Stomach (tissue), 9 donors: ENCODE measurements around the gene EHD2. TPM values are rescaled to one million over a fixed set of nuclear protein-coding genes. Genes with fewer than 3 reads are reported as not detected.

Source experiments
- DNase-seq, 2 donors: peaks; one replicate each; pipeline versions ENCODE4 v3.0.0 to v3.0.0-alpha.2; 2013 to 2019
- H3K27ac ChIP-seq, 5 donors: fragments of 200-600 bp in 4 of 5; sonication (generic) in 4 of 5; one replicate each; pipeline ENCODE4 v1.5.1; 2013 to 2019; ENCODE audit warnings: mild to moderate bottlenecking in 1 of 5, moderate library complexity in 1 of 5
- H3K27me3 ChIP-seq, 3 donors: fragments of 200-600 bp; sonication (generic); one replicate each; pipeline ENCODE4 v1.5.1; 2017 to 2019; ENCODE audit warnings: mixed run types in 1 of 3
- H3K36me3 ChIP-seq, 4 donors: fragments of 200-600 bp; sonication (generic); 1 replicate in 3 of 4; 2 replicates in 1 of 4; pipeline ENCODE4 v1.5.1; 2016 to 2019
- H3K4me1 ChIP-seq, 4 donors: fragments of 200-600 bp; sonication (generic); one replicate each; pipeline ENCODE4 v1.5.1; 2016 to 2019
- H3K4me3 ChIP-seq, 4 donors: fragments of 200-600 bp; sonication (generic) in 3 of 4; one replicate each; pipeline ENCODE4 v1.5.1; 2016 to 2019; ENCODE audit warnings: mild to moderate bottlenecking in 1 of 4
- H3K9me3 ChIP-seq, 4 donors: fragments of 200-600 bp; sonication (generic); one replicate each; pipeline ENCODE4 v1.5.1; 2016 to 2019
- EP300 ChIP-seq: sonication (generic); formaldehyde crosslinking; IDR thresholded peaks from one replicate; pipeline ENCODE4 v1.6.1; 2017; ENCODE audit warnings: antibody characterized with exemption
- POLR2A ChIP-seq, 4 donors: fragments of 450-650 bp; IDR thresholded peaks; one replicate each; pipeline ENCODE4 v1.6.1; 2016; ENCODE audit warnings: antibody characterized with exemption in 4 of 4, control low read depth in 2 of 4, mild to moderate bottlenecking in 1 of 4, moderate library complexity in 1 of 4
- POLR2AphosphoS5 ChIP-seq, 3 donors: sonication (generic); formaldehyde crosslinking; IDR thresholded peaks; one replicate each; pipeline ENCODE4 v1.6.1; 2016; ENCODE audit warnings: antibody characterized with exemption in 3 of 3
- WGBS, 5 donors: extraction: QIAGEN DNeasy Blood & Tissue Kit in 3 of 5; methylation state at CpG; one replicate each; pipeline versions ENCODE4 v1.1.5 to v1.1.7; 2013 to 2018; 5-methylcytosine and 5-hydroxymethylcytosine counted together
- intact Hi-C: fragments of 100-400 bp; cut with DNase I; formaldehyde crosslinking; loops from one replicate; pipeline ENCODE4 v1.15.1; 2023; ENCODE audit warnings: low total_unique reads
- polyA plus RNA-seq, 3 donors: library from polyadenylated mRNA; stranded (reverse); fragments of 200-250 nt; gene quantifications; one replicate each; pipeline ENCODE4 v1.2.3, GENCODE V29; 2013
- total RNA-seq, 5 donors: library from RNA; depleted of rRNA; stranded (reverse); fragments of >200 nt; gene quantifications; one replicate each; pipeline versions ENCODE4 v1.1.0 to v1.2.3, GENCODE V29; 2014 to 2016
- TF ChIP-seq, protein P1 (sequence below), 7 experiments: fragments of 450-650 bp in 4 of 7; fragments of 200-600 bp in 3 of 7; sonication (generic) in 3 of 7; IDR thresholded peaks; one replicate each; pipeline ENCODE4 v1.5.1; 2016 to 2019; ENCODE audit warnings: antibody characterized with exemption in 7 of 7, control low read depth in 2 of 7, mild to moderate bottlenecking in 1 of 7
- donor health status: healthy with polysubstance abuse.
- donor health status: Bipolar disorder and iron deficiency.
- donor health status: healthy.

The EHD2 gene
- total and polyA plus RNA-seq, 8 donors: 24.5 to 334 (median 38.5) TPM

DNA sequence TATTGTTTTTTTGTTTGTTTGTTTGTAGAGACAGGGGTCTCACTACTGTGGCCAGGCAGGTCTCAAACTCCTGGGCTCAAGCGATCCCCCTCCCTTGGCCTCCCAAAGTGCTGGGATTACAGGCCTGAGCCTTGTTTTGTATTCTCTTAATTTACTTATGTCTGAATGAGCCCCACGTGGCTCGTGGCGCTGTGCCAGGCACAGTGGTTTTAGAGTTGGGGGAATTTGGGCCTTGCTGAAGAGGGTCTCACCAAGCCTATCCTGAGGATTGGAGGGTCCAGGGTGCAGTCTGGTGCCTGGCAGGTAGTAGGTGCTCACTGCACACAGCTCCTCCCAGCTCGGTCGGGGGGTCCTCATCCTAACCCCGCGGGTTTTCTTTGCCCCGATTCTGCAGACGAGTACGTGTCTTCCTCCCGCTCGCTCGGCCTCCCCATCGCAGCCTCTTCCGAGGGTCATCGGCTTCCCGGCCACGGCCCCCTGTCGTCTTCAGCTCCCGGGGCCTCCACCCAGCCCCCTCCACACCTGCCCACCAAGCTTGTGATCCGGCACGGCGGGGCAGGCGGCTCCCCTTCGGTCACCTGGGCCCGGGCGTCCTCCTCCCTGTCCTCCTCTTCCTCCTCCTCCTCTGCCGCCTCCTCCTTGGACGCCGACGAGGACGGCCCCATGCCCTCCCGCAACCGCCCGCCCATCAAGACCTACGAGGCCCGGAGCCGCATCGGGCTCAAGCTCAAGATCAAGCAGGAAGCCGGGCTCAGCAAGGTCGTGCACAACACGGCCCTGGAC, 12.1 kb upstream of the EHD2 start:
- no peak for DNase-seq
- Histone ChIP-seq H3K27me3 (no peaks in the 10 kb centered on the region), H3K4me1 (peaks cover 0 to 16% (median 4%) of the 10 kb centered on the region in 4 donors), H3K9me3 (no peaks in the 10 kb centered on the region), H3K36me3 (peaks cover 43 to 65% (median 59%) of the 10 kb centered on the region in 4 donors), H3K27ac (no peak overlapping the region), H3K4me3 (no peak overlapping the region)
- intact Hi-C loops: no loop called here
- WGBS, 5 donors: 91 to 93% (median 92%) methylated on average over 38 to 43 of the region's 43 CpGs
- no peak for TF ChIP-seq POLR2AphosphoS5 (IDR thresholded peaks at IDR 0.05)
- TF ChIP-seq POLR2A (IDR thresholded peaks at IDR 0.05): no peak
- no peak for TF ChIP-seq EP300
- TF ChIP-seq, protein P1, sequence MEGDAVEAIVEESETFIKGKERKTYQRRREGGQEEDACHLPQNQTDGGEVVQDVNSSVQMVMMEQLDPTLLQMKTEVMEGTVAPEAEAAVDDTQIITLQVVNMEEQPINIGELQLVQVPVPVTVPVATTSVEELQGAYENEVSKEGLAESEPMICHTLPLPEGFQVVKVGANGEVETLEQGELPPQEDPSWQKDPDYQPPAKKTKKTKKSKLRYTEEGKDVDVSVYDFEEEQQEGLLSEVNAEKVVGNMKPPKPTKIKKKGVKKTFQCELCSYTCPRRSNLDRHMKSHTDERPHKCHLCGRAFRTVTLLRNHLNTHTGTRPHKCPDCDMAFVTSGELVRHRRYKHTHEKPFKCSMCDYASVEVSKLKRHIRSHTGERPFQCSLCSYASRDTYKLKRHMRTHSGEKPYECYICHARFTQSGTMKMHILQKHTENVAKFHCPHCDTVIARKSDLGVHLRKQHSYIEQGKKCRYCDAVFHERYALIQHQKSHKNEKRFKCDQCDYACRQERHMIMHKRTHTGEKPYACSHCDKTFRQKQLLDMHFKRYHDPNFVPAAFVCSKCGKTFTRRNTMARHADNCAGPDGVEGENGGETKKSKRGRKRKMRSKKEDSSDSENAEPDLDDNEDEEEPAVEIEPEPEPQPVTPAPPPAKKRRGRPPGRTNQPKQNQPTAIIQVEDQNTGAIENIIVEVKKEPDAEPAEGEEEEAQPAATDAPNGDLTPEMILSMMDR (IDR thresholded peaks at IDR 0.05): no peak

DNA sequence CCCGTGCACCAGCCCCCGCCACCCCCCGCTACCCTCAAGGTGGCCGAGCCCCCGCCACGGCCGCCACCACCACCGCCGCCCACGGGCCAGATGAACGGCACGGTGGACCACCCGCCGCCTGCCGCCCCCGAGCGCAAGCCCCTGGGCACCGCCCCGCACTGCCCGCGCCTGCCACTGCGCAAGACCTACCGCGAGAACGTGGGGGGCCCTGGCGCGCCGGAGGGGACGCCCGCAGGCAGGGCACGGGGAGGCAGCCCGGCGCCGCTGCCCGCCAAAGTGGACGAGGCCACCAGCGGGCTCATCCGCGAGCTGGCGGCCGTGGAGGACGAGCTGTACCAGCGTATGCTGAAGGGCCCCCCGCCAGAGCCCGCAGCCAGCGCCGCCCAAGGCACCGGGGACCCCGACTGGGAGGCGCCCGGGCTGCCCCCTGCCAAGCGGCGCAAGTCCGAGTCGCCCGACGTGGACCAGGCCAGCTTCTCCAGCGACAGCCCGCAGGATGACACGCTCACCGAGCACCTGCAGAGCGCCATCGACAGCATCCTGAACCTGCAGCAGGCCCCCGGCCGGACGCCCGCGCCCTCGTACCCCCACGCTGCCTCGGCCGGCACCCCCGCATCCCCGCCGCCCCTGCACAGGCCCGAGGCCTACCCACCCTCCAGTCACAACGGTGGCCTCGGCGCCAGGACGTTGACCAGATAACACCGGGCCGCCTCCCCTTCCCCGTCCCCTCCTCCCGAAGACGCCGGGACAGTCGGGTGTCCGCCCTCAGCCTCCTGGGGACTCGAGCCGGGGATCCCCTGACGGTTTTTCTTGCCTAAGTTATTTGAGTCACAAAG, 11.3 kb upstream of the EHD2 start:
- Histone ChIP-seq H3K9me3 (no peaks in the 10 kb centered on the region), H3K27ac (peak overlapping the region in 2 of 5 donors; percentile 52 to 59), H3K4me1 (peaks cover 0 to 16% (median 4%) of the 10 kb centered on the region in 4 donors), H3K36me3 (peaks cover 43 to 57% (median 53%) of the 10 kb centered on the region in 4 donors), H3K27me3 (peaks cover 0 to 2% (median 0%) of the 10 kb centered on the region in 3 donors), H3K4me3 (no peak overlapping the region)
- TF ChIP-seq POLR2A (IDR thresholded peaks at IDR 0.05) (no peak), POLR2AphosphoS5 (IDR thresholded peaks at IDR 0.05) (no peak), EP300 (no peak)
- TF ChIP-seq, protein P1 (IDR thresholded peaks at IDR 0.05): no peak
- WGBS, 5 donors: 93 to 97% (median 94%) methylated on average over 43 to 91 of the region's 91 CpGs
- intact Hi-C loops: no loop called here
- DNase-seq: no peak

DNA sequence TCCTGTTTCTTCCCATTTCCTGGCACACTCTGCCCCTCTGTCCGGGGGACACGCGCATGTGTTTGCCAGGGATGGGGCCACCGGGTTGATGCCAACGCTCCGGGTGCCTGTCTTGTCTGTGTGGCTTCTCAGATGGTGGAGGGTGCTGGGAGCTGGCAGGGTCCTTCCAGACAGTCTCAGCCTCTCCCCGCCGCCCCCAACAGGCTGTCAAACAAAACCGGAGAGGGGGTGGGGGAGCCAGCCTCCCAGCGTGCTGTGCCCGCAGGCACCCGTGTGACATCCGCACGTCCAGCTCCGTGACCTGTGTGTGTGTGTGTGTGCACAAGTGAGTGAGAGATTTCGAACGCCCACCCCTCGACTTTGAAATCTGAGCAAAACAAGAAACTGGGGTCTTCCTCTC, 10.6 kb upstream of the EHD2 start:
- Histone ChIP-seq H3K9me3 (no peaks in the 10 kb centered on the region), H3K36me3 (peaks cover 43 to 55% (median 53%) of the 10 kb centered on the region in 4 donors), H3K27me3 (peaks cover 0 to 4% (median 0%) of the 10 kb centered on the region in 3 donors), H3K4me1 (peaks cover 0 to 13% (median 5%) of the 10 kb centered on the region in 4 donors), H3K27ac (peak overlapping the region in 3 of 5 donors; percentile 15 to 59 (median 52)), H3K4me3 (no peak overlapping the region)
- intact Hi-C loops: no loop called here
- WGBS, 5 donors: 79 to 89% (median 82%) methylated on average over 13 to 18 of the region's 18 CpGs
- TF ChIP-seq EP300 (no peak), POLR2A (IDR thresholded peaks at IDR 0.05) (no peak), POLR2AphosphoS5 (IDR thresholded peaks at IDR 0.05) (no peak)
- TF ChIP-seq, protein P1 (IDR thresholded peaks at IDR 0.05): no peak
- DNase-seq: no peak

DNA sequence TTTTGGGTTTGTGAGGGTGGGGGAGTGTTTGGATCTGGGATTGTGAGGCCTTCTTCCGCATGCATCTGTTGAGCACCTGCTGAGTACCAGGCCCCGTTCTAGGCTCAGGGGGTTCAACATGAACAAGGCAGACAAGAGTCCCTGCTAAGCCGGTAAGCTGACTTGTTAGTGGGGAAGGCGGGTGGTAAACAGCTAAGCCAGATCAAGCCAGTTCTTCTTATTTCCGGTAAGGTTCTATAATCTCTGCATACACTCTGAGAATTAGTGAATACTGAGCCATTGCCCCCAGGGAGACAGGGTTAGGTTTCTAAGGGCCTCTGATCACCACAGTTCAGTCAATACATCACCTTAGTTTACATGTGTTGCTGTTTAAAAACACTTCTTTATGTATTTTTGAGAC, 9.9 kb upstream of the EHD2 start:
- 79 to 93% (median 89%) methylated on average over 5 of the region's 5 CpGs for WGBS, 5 donors
- intact Hi-C loops: no loop called here

More for the DNA sequence above, 9.9 kb upstream of the EHD2 start:
- peak overlapping the region in 4 of 5 donors; percentile 52 to 67 (median 57) for H3K27ac ChIP-seq
- peaks cover 0 to 7% (median 3%) of the 10 kb centered on the region in 4 donors for H3K4me1 ChIP-seq
- H3K36me3 ChIP-seq: peaks cover 43 to 54% (median 50%) of the 10 kb centered on the region in 4 donors
- no peak for DNase-seq
- no peaks in the 10 kb centered on the region for H3K9me3 ChIP-seq
- peaks cover 0 to 9% (median 0%) of the 10 kb centered on the region in 3 donors for H3K27me3 ChIP-seq
- TF ChIP-seq POLR2A (IDR thresholded peaks at IDR 0.05): no peak
- TF ChIP-seq, protein P1 (IDR thresholded peaks at IDR 0.05): no peak
- H3K4me3 ChIP-seq: no peak overlapping the region
